HepG2 (cell line): ENCODE results near the gene PSENEN. TPM values are rescaled to one million over a fixed set of nuclear protein-coding genes. Genes with fewer than 3 reads are reported as not detected.

ENCODE experiments used
- ATAC-seq: fragments of 200-7000 bp; cut with Tn5 transposase; 3 replicates; pipeline ENCODE4 v1.9.1; 2020; ENCODE audit warnings: mild to moderate bottlenecking, moderate library complexity
- BruUV-seq: library from RNA; stranded (reverse); fragments of 400-500 nt; replicated peaks from 2 replicates; lab custom pipeline; 2021; lab: Mats Ljungman, UMichigan
- CTCF ChIA-PET: fragments of 300-600 bp; formaldehyde crosslinking; extraction: SDS; loops from one replicate; lab custom pipeline; 2021; ENCODE audit warnings: low total read pairs, inconsistent platforms, low intra/inter-chr PET ratio; lab: Yijun Ruan, JAX
- POLR2A ChIA-PET: fragments of 350-600 bp; sonication (Branson Sonifier 250); formaldehyde crosslinking; loops from one replicate; lab custom pipeline; 2020; ENCODE audit warnings: antibody characterized with exemption, inconsistent platforms; lab: Yijun Ruan, JAX
- DNase-seq: peaks from one replicate; pipeline ENCODE4 v3.0.0-alpha.2; 2015; ENCODE audit warnings: low spot score
- FAIRE-seq: peaks from 3 replicates; lab custom pipeline; 2011; peaks lifted over from hg19 to GRCh38; lab: Jason Lieb, UNC
- H2AFZ ChIP-seq: one replicate; pipeline ENCODE4 v1.6.1; 2011; ENCODE audit warnings: low read length, inconsistent platforms
- H3K27ac ChIP-seq: fragments of 300-600 bp; 3 replicates; pipeline ENCODE4 v1.8.0; 2011; ENCODE audit warnings: mixed run types, mild to moderate bottlenecking, mixed read lengths, low read length, inconsistent platforms; ENCODE audit not compliant: insufficient read depth; ENCODE audit errors: extremely low read length
- H3K27me3 ChIP-seq, 2 experiments: fragments of 200-600 bp in 1 of 2; 2 replicates in 1 of 2; 3 replicates in 1 of 2; pipeline versions ENCODE4 v1.6.0 to v1.8.0; 2011; ENCODE audit warnings: low read length in 2 of 2, mild to moderate bottlenecking in 2 of 2, moderate library complexity in 2 of 2, inconsistent platforms in 1 of 2; ENCODE audit not compliant: insufficient read depth in 2 of 2, control insufficient read depth in 1 of 2
- H3K36me3 ChIP-seq, 2 experiments: fragments of 200-600 bp in 1 of 2; replicated peaks in 1 of 2; 2 replicates in 1 of 2; 3 replicates in 1 of 2; pipeline versions ENCODE4 v1.5.1 to v1.8.0; 2011; ENCODE audit warnings: low read length in 2 of 2, inconsistent platforms in 1 of 2; ENCODE audit not compliant: insufficient read depth in 2 of 2, control insufficient read depth in 1 of 2
- H3K4me1 ChIP-seq: 2 replicates; pipeline ENCODE4 v1.5.1; 2012; ENCODE audit warnings: low read length, inconsistent platforms; ENCODE audit not compliant: insufficient read depth
- H3K4me2 ChIP-seq: 2 replicates; pipeline ENCODE4 v1.6.0; 2011; ENCODE audit warnings: low read depth, low read length, inconsistent platforms
- H3K4me3 ChIP-seq, 3 experiments: fragments of 200-600 bp in 1 of 3; sonication (generic), shearing (Covaris generic) in 1 of 3; replicated peaks in 1 of 3; 2 replicates each; pipeline ENCODE4 v1.5.1; 2011 to 2016; ENCODE audit warnings: low read length in 3 of 3, inconsistent platforms in 2 of 3, low read depth in 2 of 3, mild to moderate bottlenecking in 2 of 3, control low read depth in 1 of 3, mixed read lengths in 1 of 3; ENCODE audit not compliant: insufficient read depth in 1 of 3
- H3K79me2 ChIP-seq: one replicate; pipeline ENCODE4 v1.6.1; 2011; ENCODE audit warnings: low read length, inconsistent platforms; ENCODE audit not compliant: insufficient read depth
- H3K9ac ChIP-seq: 2 replicates; pipeline ENCODE4 v1.6.0; 2011; ENCODE audit warnings: mild to moderate bottlenecking, low read depth, low read length, inconsistent platforms; ENCODE audit not compliant: insufficient read depth
- H3K9me3 ChIP-seq: 2 replicates; pipeline ENCODE4 v1.5.1; 2012; ENCODE audit warnings: mild to moderate bottlenecking, low read length
- H4K20me1 ChIP-seq: 2 replicates; pipeline ENCODE4 v1.6.0; 2011; ENCODE audit warnings: inconsistent platforms, mild to moderate bottlenecking, low read length, moderate library complexity; ENCODE audit not compliant: insufficient read depth
- BRF2 ChIP-seq: sonication (generic); formaldehyde crosslinking; IDR thresholded peaks from 2 replicates; pipeline ENCODE4 v1.8.1; 2022; ENCODE audit warnings: mild to moderate bottlenecking, missing genetic modification reagents
- DRAP1 ChIP-seq: IDR thresholded peaks from 2 replicates; pipeline ENCODE4 v1.6.1; 2016; ENCODE audit warnings: missing genetic modification reagents, missing compliant biosample characterization
- E2F5 ChIP-seq: sonication (generic); formaldehyde crosslinking; conservative IDR thresholded peaks from 2 replicates; pipeline ENCODE4 v1.4.0; 2020; ENCODE audit warnings: missing genetic modification reagents
- NKX3-1 ChIP-seq: sonication (generic); formaldehyde crosslinking; IDR thresholded peaks from 2 replicates; pipeline ENCODE4 v1.5.0; 2020; ENCODE audit warnings: missing genetic modification reagents
- SCMH1 ChIP-seq: sonication (generic); formaldehyde crosslinking; IDR thresholded peaks from 2 replicates; pipeline ENCODE4 v1.9.0; 2021; ENCODE audit warnings: missing genetic modification reagents, mild to moderate bottlenecking, borderline replicate concordance
- ZBTB46 ChIP-seq: sonication (generic); formaldehyde crosslinking; IDR thresholded peaks from 2 replicates; pipeline ENCODE4 v1.4.0; 2020; ENCODE audit warnings: mild to moderate bottlenecking, missing genetic modification reagents, borderline replicate concordance
- WGBS: methylation state at CpG from one replicate; pipeline ENCODE4 v1.1.6; 2017; ENCODE audit warnings: low lambda C conversion rate; 5-methylcytosine and 5-hydroxymethylcytosine counted together
- in situ Hi-C: cut with HindIII; loops from 2 replicates; pipeline ENCODE4 v1.10.0; 2017; ENCODE audit warnings: low pct_unique_long_range_greater_than_20kb; ENCODE audit not compliant: extremely low pct_ligation_motif_present
- intact Hi-C: fragments of 100-400 bp; cut with micrococcal nuclease; formaldehyde crosslinking; loops from one replicate; pipeline ENCODE4 v1.10.0; 2022; ENCODE audit not compliant: unreplicated experiment
- polyA plus RNA-seq, 8 experiments: library from polyadenylated mRNA; depleted of rRNA in 3 of 8; stranded (reverse) in 7 of 8; unstranded in 1 of 8; fragments of >200 nt; fragmentation: Illumina TruSeq in 4 of 8; extraction: Trizol in 4 of 8; gene quantifications; 2 replicates each; pipeline versions ENCODE4 v1.2.1 to v1.2.3, GENCODE V29; 2011 to 2016; ENCODE audit warnings: low read depth in 4 of 8, missing spikeins in 1 of 8, mixed read lengths in 1 of 8; ENCODE audit not compliant: insufficient read depth in 1 of 8
- total RNA-seq, 5 experiments: library from RNA; depleted of rRNA; stranded (reverse); fragments of >200 nt; fragmentation: Illumina TruSeq; extraction: Trizol; gene quantifications; 2 replicates each; pipeline ENCODE4 v1.2.3, GENCODE V29; 2016; ENCODE audit warnings: low read depth in 1 of 5

PSENEN gene
- total and polyA plus RNA-seq, 2 of the 13 experiments (the other 11 are each of a cell fraction or from before 2014, with no cell fraction given), result 16.9 to 34.2 TPM

GRCh38 chr19:35720163-35720524 is 25.3 kb upstream of the PSENEN start:
- no peak for FAIRE-seq
- intact Hi-C loops, result no loop called here
- Histone ChIP-seq H3K79me2 (peaks cover 21% of the 10 kb centered on the region), H3K9ac (peak overlapping the region; percentile 88; the same call in 1 of the 2 replicates), H3K27ac (peak overlapping the region; percentile 67), H3K9me3 (no peaks in the 10 kb centered on the region), H3K4me3 (no peak overlapping the region), H2AFZ (no peak overlapping the region), H4K20me1 (peaks cover 8% of the 10 kb centered on the region), H3K27me3 (no peaks in the 10 kb centered on the region), H3K36me3 (peaks cover 25 to 46% of the 10 kb centered on the region in 2 experiments), H3K4me2 (no peak overlapping the region), H3K4me1 (peaks cover 22% of the 10 kb centered on the region)
- in situ Hi-C loops, result no loop called here
- POLR2A ChIA-PET, result interaction anchor here (1.4 to 4.6 kb wide), 4 partner anchors 16 to 28 kb away, joined by 3 to 69 read pairs (median 15); partner anchors contain the start of genes LIN37, PSENEN and U2AF1L4
- no peak for DNase-seq
- 90% methylated on average over 9 of the region's 9 CpGs for WGBS
- CTCF ChIA-PET, result interaction anchor here (7.0 kb wide), 1 partner anchor 26 kb away, joined by 201 read pairs; no protein-coding TSS in a partner anchor
- ATAC-seq, result no peak
- TF ChIP-seq SCMH1 (CRISPR knock-in tag) (no peak), BRF2 (CRISPR knock-in tag) (no peak), E2F5 (no peak), NKX3-1 (CRISPR knock-in tag) (no peak), ZBTB46 (CRISPR knock-in tag) (no peak), DRAP1 (CRISPR knock-in tag) (no peak)
- BruUV-seq, result no TSS peak
